Posterior vena cava (tissue), 2 donors: ENCODE measurements around the gene MYPOP. TPM values are rescaled to one million over a fixed set of nuclear protein-coding genes. Genes with fewer than 3 reads are reported as not detected.

ENCODE experiments used
- DNase-seq: peaks from one replicate; pipeline ENCODE4 v3.0.0-alpha.2; 2020; ENCODE audit warnings: low spot score
- intact Hi-C, 2 donors: fragments of 100-400 bp; cut with DNase I; formaldehyde crosslinking; loops; one replicate each; pipeline versions ENCODE4 v1.14.1 to v1.14.2; 2022 to 2023
- total RNA-seq, 2 donors: library from RNA; stranded (reverse); fragmentation: NEBNext Ultra II Directional; extraction: Animal tissue kit (Norgen Biotek cat#: 25700); gene quantifications; one replicate each; pipeline ENCODE4 v1.2.1, GENCODE V29; 2021
- donor health status: DM: yes; HTN: yes; CAD: no.
- donor health status: DM: yes; HTN: yes; CAD: no.

Gene MYPOP
- total RNA-seq, 2 donors from 2014 or later: 4.3 to 6.1 TPM

- DNase-seq: peak; percentile 50
- intact Hi-C loops: no loop called here
These were observed 60.2 kb downstream of the MYPOP start for GRCh38 chr19:45842198-45842597.

Other genes starting within 250 kb of the MYPOP start
- gene GIPR, start 234.4 kb downstream of the MYPOP start, total RNA-seq: under 1 TPM in 1 of 2 donors, not detected in 1; 0.38 TPM
- gene SNRPD2, start 210.7 kb downstream of the MYPOP start, total RNA-seq: 100 to 1,000 TPM; 244 to 250 TPM
- 1 to 10 TPM; 3.1 to 4.5 TPM for gene QPCTL, start 209.9 kb downstream of the MYPOP start, total RNA-seq
- 10 to 100 TPM; 11.2 to 12.3 TPM for gene FBXO46, start 171.7 kb downstream of the MYPOP start, total RNA-seq
- gene MEIOSIN, start 169.2 kb downstream of the MYPOP start, total RNA-seq: not detected
- 10 to 100 TPM; 14.9 to 22.4 TPM for gene SIX5, start 133.4 kb downstream of the MYPOP start, total RNA-seq
- 100 to 1,000 TPM; 218 to 281 TPM for gene DMPK, start 120.1 kb downstream of the MYPOP start, total RNA-seq
- 10 to 100 TPM; 50.9 to 61.1 TPM for gene DMWD, start 109.8 kb downstream of the MYPOP start, total RNA-seq
- gene RSPH6A, start 87.3 kb downstream of the MYPOP start, total RNA-seq: not detected
- gene SYMPK, start 39.5 kb downstream of the MYPOP start, total RNA-seq: 10 to 100 TPM; 41.2 to 44.6 TPM
- not detected for gene FOXA3, start 38.3 kb downstream of the MYPOP start, total RNA-seq
- 10 to 100 TPM; 14.3 to 14.5 TPM for gene IRF2BP1, start 16.5 kb downstream of the MYPOP start, total RNA-seq
- gene NANOS2, start 12.2 kb upstream of the MYPOP start, total RNA-seq: not detected
- gene NOVA2, start 71.3 kb upstream of the MYPOP start, total RNA-seq: 1 to 10 TPM; 7.9 to 8.0 TPM
- gene CCDC61, start 92.9 kb upstream of the MYPOP start, total RNA-seq: 10 to 100 TPM in 1 of 2 donors, 1 to 10 TPM in 1; 10.0 to 12.9 TPM
- gene PGLYRP1, start 120.4 kb upstream of the MYPOP start, total RNA-seq: not detected
- gene IGFL4, start 138.4 kb upstream of the MYPOP start, total RNA-seq: not detected
- not detected for gene IGFL3, start 222.1 kb upstream of the MYPOP start, total RNA-seq
- under 1 TPM in 1 of 2 donors, not detected in 1; 0.38 TPM for gene IGFL2, start 245.6 kb upstream of the MYPOP start, total RNA-seq